Ecto neural progenitor cell (in vitro differentiated cells): Measurements from ENCODE around the gene MAP3K8.

Experiments used
- DNase-seq: peaks from one replicate; pipeline ENCODE4 v3.0.0-alpha.2; 2018; ENCODE audit warnings: low spot score

MAP3K8 gene

GRCh38 chr10:30433730-30434272, at the start of gene MAP3K8:
Gene MAP3K8 (plus strand): TSS chr10:30434184. CDS start chr10:30438939, 4,755 bp downstream.
- DNase-seq = peak; percentile 92

- DNase-seq = peak; percentile 71
Measured at GRCh38 chr10:30384701-30385201, 49.2 kb upstream of the MAP3K8 start.

- DNase-seq = no peak
Measured at GRCh38 chr10:30386801-30387588, 47.0 kb upstream of the MAP3K8 start.

- no peak for DNase-seq
Measured at GRCh38 chr10:30387646-30388243, 46.2 kb upstream of the MAP3K8 start.

- no peak for DNase-seq
Measured at GRCh38 chr10:30389543-30389942, 44.4 kb upstream of the MAP3K8 start.

- DNase-seq = no peak
Measured at GRCh38 chr10:30390207-30390606, 43.8 kb upstream of the MAP3K8 start.

GRCh38 chr10:30391266-30391665, 42.7 kb upstream of the MAP3K8 start:
- DNase-seq = no peak

GRCh38 chr10:30392564-30392990, 41.4 kb upstream of the MAP3K8 start:
- peak; percentile 86 for DNase-seq

- no peak for DNase-seq
Measured at GRCh38 chr10:30396293-30396692, 37.7 kb upstream of the MAP3K8 start.

- no peak for DNase-seq
Measured at GRCh38 chr10:30396698-30397097, 37.3 kb upstream of the MAP3K8 start.

- DNase-seq = no peak
Measured at GRCh38 chr10:30398193-30398592, 35.8 kb upstream of the MAP3K8 start.

- DNase-seq = no peak
Measured at GRCh38 chr10:30398788-30399187, 35.2 kb upstream of the MAP3K8 start.

GRCh38 chr10:30403494-30403893, 30.5 kb upstream of the MAP3K8 start:
- no peak for DNase-seq

GRCh38 chr10:30404540-30404939, 29.4 kb upstream of the MAP3K8 start:
- DNase-seq = no peak

GRCh38 chr10:30411263-30411662, 22.7 kb upstream of the MAP3K8 start:
- no peak for DNase-seq

- no peak for DNase-seq
Measured at GRCh38 chr10:30412901-30413300, 21.1 kb upstream of the MAP3K8 start.

- DNase-seq = no peak
Measured at GRCh38 chr10:30413996-30414576, 19.9 kb upstream of the MAP3K8 start.

GRCh38 chr10:30415593-30415992, 18.4 kb upstream of the MAP3K8 start:
- no peak for DNase-seq

- no peak for DNase-seq
Measured at GRCh38 chr10:30417301-30417700, 16.7 kb upstream of the MAP3K8 start.

- no peak for DNase-seq
Measured at GRCh38 chr10:30420266-30420665, 13.7 kb upstream of the MAP3K8 start.

- no peak for DNase-seq
Measured at GRCh38 chr10:30420766-30421165, 13.2 kb upstream of the MAP3K8 start.

- no peak for DNase-seq
Measured at GRCh38 chr10:30422151-30422695, 11.8 kb upstream of the MAP3K8 start.
